Stimulated activated CD4-positive, alpha-beta T cell treated with anti-CD3 and anti-CD28 coated beads, Interleukin-2, amount 100 ng/mL, for 4 hours (primary cell): ENCODE measurements around the gene CDKAL1.
"Not testable (repeated sequence)": the region's sequence is repeated elsewhere in the genome, so short reads cannot be mapped to it uniquely, and the experiment has no call there.

Experiments used
- DNase-seq: peaks from one replicate; pipeline ENCODE4 v3.0.0-alpha.2; 2020; ENCODE audit warnings: low read depth

Gene CDKAL1

GRCh38 chr6:20594299-20594853 is 60.1 kb downstream of the CDKAL1 start:
- DNase-seq = not testable (repeated sequence)

DNA sequence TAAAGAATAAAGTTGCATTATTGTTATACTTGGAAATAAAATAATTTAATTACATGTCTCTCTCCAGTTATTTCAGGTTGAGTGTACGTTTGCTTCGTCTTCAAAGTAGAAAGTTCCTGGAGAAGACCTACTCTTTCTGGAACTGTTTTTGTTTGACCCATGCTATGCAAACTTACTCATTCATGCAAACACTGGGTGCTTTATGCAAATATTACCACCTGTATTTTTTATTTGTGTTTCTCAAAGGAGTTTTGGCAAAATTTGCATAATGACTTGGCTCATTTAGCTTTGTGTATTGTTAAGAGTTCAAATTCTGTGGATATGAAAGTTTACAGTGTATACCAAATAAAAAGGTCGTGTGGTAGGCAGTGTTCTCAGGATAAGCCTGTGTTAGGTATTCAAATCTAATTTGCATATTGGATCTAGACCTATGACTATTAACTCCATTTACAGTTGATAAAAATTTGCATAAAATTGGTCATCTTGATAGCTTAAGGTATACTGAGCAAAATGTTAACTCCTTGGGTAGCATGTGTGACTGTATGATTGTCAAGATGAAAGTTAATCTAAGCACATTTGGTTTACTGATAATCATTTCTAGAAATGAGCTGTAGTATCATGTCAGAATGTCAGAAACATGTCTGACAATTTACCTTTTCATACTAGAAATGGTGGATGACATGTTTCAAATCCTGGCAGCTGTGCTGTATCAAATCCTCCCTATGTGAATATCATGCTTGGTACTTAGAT is 65.2 kb downstream of the CDKAL1 start:
- DNase-seq = no peak

GRCh38 chr6:20600831-20601230 is 66.6 kb downstream of the CDKAL1 start:
- no peak for DNase-seq

GRCh38 chr6:20604159-20604558 is 69.9 kb downstream of the CDKAL1 start:
- no peak for DNase-seq

- no peak for DNase-seq
Observed at GRCh38 chr6:20605061-20605460, 70.8 kb downstream of the CDKAL1 start.

DNA sequence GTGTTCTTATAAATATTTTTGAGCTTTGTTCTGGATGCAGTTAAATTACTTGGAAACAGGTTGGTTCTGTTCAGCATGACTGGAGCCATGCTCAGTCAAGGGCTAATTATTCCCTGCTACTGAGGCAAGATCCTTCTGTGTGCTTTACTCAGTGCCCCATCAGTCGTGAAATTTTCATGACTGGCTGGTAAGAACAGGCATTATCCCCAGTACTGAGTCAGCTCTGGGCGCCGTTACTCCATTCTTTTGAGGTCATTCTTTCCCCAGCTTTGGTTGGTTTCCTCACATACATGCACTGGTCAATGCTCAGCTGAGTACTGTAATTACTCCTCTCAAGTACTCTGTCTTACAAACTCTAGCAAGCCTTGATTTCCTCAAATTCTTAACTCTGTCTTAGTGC is 71.3 kb downstream of the CDKAL1 start:
- no peak for DNase-seq

DNA sequence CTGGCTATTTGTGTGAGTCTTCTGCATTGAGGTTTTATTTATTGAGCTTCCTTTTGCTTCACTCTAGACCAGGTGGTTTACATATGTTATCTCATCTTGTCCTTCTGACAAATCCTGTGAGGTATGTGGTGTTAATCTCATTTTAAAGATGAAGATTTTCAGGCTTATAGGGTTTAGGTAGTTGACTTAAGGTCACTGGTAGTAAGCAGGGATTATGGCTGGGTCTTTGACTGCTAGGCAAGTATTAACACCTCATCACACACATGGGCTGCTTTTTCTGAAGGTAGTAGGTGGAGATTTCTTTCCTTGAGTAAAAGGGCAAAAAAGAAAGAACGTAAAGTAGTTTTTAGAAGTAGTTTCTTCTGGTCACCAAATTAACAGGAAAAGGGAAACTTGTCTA is 72.6 kb downstream of the CDKAL1 start:
- DNase-seq = no peak

DNA sequence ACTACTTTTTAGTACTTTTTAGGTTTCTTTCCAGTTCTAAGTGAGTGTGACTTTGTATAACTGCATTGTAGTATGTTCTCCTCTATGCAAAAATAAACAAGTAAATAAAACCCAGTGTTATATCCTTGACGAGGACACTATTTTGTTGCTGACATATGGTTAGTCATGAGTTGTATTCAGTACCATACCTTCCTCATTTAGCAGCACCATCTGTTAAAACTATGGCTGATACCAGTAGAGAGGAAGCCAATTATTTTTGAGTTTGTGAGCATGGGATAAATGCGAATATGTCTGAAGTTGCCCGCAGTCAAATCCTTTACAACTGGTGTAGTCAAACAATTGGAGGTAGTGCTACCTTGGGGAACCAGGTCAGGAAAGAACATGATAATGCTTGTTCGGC is 74.1 kb downstream of the CDKAL1 start:
- DNase-seq = no peak

- DNase-seq = no peak
Observed at GRCh38 chr6:20608905-20609304, 74.6 kb downstream of the CDKAL1 start.

GRCh38 chr6:20609924-20610323 is 75.7 kb downstream of the CDKAL1 start:
- not testable (repeated sequence) for DNase-seq

DNA sequence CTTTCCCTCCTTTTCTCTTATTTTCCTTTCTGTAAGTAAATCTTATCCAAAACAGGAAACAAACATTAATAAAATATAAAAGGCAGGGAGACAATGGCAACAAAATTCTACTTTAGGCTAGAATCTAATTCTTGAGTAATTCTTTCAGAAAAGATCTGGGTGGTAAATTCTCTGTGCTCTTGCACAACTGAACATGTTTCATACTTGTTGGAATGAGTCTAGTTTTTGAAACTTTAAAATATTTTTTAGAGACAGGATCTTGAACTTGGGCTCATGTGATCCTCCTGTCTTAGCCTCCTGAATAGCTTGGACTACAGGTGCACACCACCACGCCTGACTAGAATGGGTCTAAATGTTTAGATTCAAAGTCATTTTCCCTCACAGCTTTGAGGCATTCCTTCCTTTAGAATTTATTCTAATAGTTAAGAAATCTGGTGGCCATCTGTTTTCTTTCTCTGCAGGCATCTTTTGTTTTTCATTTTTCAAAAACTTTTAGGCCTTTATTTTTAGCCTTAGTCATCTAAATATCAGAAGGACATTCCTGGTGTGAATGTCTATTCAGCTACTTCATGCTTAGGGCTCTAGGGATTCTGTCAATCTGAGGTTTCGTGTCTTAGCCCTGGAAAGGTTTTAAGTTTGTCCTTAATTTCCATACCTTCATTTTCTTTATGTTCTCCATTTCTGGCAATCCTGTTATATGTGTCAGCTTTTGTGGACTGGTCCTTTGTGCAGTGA is 76.5 kb downstream of the CDKAL1 start:
- no peak for DNase-seq

DNA sequence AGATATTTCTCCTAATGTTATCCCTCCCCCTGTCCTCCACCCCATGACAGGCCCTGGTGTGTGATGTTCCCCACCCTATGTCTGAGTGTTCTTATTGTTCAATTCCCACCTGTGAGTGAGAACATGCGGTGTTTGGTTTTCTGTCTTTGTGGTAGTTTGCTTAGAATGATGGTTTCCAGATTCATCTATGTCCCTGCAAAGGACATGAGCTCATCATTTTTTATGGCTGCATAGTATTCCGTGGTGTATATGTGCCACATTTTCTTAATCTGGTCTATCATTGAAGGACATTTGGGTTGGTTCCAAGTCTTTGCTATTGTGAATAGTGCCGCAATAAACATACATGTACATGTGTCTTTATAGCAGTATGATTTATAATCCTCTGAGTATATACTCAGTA is 83.3 kb downstream of the CDKAL1 start:
- not testable (repeated sequence) for DNase-seq

GRCh38 chr6:20620043-20620442 is 85.8 kb downstream of the CDKAL1 start:
- no peak for DNase-seq

DNA sequence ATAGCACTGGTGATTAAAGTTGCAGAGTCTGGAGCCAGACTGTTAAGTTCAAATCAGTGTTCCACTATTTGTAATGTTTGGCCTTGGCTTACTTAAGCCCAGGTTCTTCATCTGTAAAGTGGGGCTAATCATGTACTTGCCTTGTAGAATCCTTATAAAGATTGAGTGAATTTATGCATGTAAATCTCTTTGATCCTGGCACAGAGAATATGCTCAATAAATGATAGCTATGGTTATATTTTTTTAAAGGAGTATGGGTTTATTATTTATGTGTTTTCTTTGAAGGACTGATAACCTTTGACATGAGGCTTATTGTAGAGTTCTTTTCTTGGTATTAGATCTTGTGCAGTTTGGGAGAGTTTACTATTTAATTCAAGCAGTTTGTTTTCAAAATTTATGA is 89.5 kb downstream of the CDKAL1 start:
- DNase-seq = no peak

- DNase-seq = no peak
Observed at GRCh38 chr6:20626165-20626564, 91.9 kb downstream of the CDKAL1 start.

DNA sequence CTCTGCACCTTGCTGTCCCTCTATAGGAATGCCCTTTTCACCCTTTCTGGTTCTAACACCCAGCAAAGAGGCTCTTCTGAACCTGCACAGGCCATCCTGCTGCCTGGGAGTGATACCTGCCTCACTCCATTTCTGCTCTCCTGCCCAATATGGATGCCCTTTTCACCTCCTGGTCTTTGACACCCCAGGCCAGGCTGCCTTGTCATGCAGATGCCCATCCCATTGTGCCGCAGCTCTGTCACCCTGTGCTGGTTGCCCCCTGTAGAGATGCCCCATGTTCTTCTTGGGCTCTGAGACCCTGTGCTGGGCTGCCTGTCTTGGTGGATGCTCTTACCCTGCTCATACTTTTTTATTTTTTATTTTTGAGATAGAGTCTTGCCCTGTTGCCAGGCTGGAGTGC is 95.3 kb downstream of the CDKAL1 start:
- DNase-seq = no peak

DNA sequence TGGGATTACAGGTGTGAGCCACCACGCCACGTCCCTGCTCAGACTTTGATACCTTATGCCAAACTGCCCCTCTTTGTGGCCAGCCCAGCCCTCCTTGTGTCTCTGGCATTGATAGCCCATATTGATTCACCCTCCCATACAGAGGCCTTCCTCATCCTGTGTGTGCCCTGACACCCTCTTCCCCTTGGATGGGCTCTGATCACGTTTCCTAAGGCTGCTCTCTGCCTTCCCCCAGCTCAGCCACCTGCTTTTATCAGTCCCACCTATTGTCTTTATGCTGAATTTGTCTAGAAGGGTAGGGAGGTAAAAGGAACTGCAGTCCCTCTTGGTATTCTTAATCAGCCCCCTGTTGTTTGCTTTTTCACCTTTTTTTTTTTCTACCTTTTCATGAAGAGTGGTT is 95.9 kb downstream of the CDKAL1 start:
- DNase-seq = no peak

DNA sequence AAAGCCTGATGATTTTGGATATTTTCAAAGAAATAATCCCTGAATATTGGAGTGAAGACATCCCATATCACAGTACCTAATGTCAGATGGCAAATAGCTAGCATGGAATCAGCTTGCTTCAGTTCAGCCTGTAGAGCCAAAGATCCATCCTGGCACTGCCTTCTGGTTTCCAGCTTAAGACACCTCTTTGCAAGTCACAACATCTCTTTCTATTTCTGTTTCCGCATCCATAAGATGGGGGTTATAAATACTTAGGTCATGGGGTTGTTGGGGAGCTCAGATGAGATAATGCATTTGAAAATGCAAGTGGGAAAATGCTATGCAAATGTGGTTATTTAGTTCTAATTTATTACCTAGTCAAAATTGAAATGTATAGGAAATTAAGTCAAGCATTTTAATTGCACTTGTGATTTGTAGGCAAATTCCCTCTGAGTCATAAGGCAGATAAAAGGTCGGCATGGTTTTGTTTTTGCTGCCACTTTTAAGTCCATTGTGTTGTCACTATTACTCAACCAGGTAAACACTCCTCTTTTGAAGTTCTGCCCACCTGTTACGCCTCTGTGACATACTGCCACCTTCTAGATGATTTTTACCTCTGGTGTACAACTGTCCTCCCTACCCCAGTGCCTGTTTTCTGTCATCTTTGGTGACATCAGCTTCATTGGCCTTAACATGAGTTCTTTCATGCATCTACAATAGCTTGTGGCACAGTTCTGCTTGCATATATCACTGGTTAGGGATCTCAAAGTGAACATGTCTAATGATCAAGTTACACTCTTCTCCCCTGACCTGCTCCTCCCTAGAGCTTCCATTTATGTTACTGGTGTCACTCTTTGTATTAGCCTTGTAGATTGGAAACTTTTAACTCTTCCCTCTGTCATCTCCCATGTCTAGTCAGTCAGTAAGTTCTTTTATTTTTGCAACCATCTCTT is 96.6 kb downstream of the CDKAL1 start:
- no peak for DNase-seq

DNA sequence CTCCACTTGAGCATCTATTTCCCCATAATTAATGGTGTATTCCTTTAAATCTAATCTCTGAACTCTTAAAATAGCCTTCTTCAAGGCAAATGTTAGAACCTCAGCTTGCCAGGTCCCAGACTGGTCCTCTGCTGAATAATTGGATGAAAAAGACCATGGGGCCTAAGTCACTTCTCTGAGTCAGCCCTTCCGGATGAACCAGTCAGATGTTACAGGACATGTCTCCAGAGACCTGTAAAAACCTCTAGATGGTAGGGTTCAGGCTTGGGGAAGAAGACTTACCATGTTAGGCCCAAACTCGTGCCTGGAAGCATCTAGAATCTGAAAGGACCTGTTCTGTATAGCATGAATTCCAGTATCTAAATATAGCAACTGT is 97.3 kb downstream of the CDKAL1 start:
- no peak for DNase-seq

GRCh38 chr6:20632696-20633095 is 98.4 kb downstream of the CDKAL1 start:
- no peak for DNase-seq

- DNase-seq = no peak
Observed at GRCh38 chr6:20633566-20634340, 99.5 kb downstream of the CDKAL1 start.

- no peak for DNase-seq
Observed at GRCh38 chr6:20639161-20639560, 104.9 kb downstream of the CDKAL1 start.
